Peyer's patch (tissue), 4 donors: ENCODE results near the gene MTMR4.

Experiments
- POLR2A ChIP-seq, 2 donors: fragments of 450-650 bp; IDR thresholded peaks; one replicate each; pipeline ENCODE4 v1.5.1; 2017; ENCODE audit warnings: antibody characterized with exemption in 2 of 2, mild to moderate bottlenecking in 2 of 2, moderate library complexity in 2 of 2
- TF ChIP-seq, protein P1 (sequence below), 6 experiments: fragments of 450-650 bp in 4 of 6; fragments of 200-600 bp in 2 of 6; sonication (generic) in 1 of 6; IDR thresholded peaks; one replicate each; pipeline ENCODE4 v1.5.1; 2017 to 2019; ENCODE audit warnings: antibody characterized with exemption in 6 of 6, mild to moderate bottlenecking in 3 of 6, moderate library complexity in 1 of 6

DNA sequence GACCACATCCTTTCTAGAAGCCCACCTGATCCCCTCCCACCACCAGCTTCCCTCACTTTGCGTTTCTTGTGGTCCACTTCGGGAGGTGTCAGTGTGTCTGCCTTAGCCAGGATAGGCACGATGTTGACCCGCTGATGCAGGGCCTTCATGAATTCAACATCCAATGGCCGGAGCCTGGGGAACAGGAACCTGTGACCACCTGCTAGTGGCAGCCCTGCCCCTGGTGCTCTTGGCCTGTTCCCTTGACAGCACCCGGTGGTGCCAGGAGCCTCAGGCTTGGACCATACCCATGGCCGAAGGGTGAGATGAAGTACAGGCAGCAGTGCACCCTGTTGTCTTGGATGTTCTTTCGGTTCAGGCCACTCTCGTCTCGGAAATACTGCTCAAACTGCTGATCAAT is 7.2 kb upstream of the MTMR4 start:
- TF ChIP-seq, protein P1, sequence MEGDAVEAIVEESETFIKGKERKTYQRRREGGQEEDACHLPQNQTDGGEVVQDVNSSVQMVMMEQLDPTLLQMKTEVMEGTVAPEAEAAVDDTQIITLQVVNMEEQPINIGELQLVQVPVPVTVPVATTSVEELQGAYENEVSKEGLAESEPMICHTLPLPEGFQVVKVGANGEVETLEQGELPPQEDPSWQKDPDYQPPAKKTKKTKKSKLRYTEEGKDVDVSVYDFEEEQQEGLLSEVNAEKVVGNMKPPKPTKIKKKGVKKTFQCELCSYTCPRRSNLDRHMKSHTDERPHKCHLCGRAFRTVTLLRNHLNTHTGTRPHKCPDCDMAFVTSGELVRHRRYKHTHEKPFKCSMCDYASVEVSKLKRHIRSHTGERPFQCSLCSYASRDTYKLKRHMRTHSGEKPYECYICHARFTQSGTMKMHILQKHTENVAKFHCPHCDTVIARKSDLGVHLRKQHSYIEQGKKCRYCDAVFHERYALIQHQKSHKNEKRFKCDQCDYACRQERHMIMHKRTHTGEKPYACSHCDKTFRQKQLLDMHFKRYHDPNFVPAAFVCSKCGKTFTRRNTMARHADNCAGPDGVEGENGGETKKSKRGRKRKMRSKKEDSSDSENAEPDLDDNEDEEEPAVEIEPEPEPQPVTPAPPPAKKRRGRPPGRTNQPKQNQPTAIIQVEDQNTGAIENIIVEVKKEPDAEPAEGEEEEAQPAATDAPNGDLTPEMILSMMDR (IDR thresholded peaks at IDR 0.05), result no peak
- TF ChIP-seq POLR2A (IDR thresholded peaks at IDR 0.05), result no peak
